Muscle layer of duodenum (tissue), 2 donors: ENCODE data around the gene EPGN.

Experiments used
- H3K27ac ChIP-seq: one replicate; pipeline ENCODE4 v1.7.0; 2013; ENCODE audit warnings: mild to moderate bottlenecking, low read length
- H3K27me3 ChIP-seq: one replicate; pipeline ENCODE4 v1.7.0; 2013; ENCODE audit warnings: low read depth, mild to moderate bottlenecking, control low read depth, low read length
- H3K36me3 ChIP-seq, 2 donors: one replicate each; pipeline ENCODE4 v1.7.0; 2013; ENCODE audit warnings: low read length in 2 of 2, control low read depth in 1 of 2, mild to moderate bottlenecking in 1 of 2; ENCODE audit not compliant: insufficient read depth in 2 of 2, control insufficient read depth in 1 of 2
- H3K4me1 ChIP-seq, 2 donors: one replicate each; pipeline ENCODE4 v1.7.0; 2013; ENCODE audit warnings: low read length in 2 of 2, mild to moderate bottlenecking in 2 of 2, control low read depth in 1 of 2, moderate library complexity in 1 of 2; ENCODE audit not compliant: insufficient read depth in 2 of 2, control insufficient read depth in 1 of 2
- H3K4me3 ChIP-seq, 2 donors: one replicate each; pipeline ENCODE4 v1.7.0; 2013; ENCODE audit warnings: low read length in 2 of 2, low read depth in 1 of 2, mild to moderate bottlenecking in 1 of 2
- H3K9me3 ChIP-seq, 2 donors: one replicate each; pipeline ENCODE4 v1.7.0; 2013; ENCODE audit warnings: low read length in 2 of 2, control low read depth in 1 of 2, mild to moderate bottlenecking in 1 of 2; ENCODE audit not compliant: control insufficient read depth in 1 of 2
- donor health status: healthy.

Gene EPGN

GRCh38 chr4:74308215-74308614, at the start of gene EPGN:
TSS of gene EPGN (plus strand) at chr4:74308470. CDS start at chr4:74308534, 64 bp downstream.
- H3K9me3 ChIP-seq = no peaks in the 10 kb centered on the region
- H3K4me3 ChIP-seq = no peak within 1 kb of the TSS
- H3K27ac ChIP-seq = no peak within 1 kb of the TSS
- H3K27me3 ChIP-seq = no peaks in the 10 kb centered on the region
- H3K4me1 ChIP-seq = no peaks in the 10 kb centered on the region
- no peaks in the 10 kb centered on the region for H3K36me3 ChIP-seq

GRCh38 chr4:74258963-74259362, 49.3 kb upstream of the EPGN start:
- Histone ChIP-seq H3K4me3 (no peak overlapping the region), H3K27me3 (no peaks in the 10 kb centered on the region), H3K4me1 (no peaks in the 10 kb centered on the region), H3K9me3 (no peaks in the 10 kb centered on the region), H3K36me3 (no peaks in the 10 kb centered on the region), H3K27ac (no peak overlapping the region)

- no peaks in the 10 kb centered on the region for H3K27me3 ChIP-seq
- H3K4me1 ChIP-seq = no peaks in the 10 kb centered on the region
- H3K9me3 ChIP-seq = no peaks in the 10 kb centered on the region
- no peak overlapping the region for H3K4me3 ChIP-seq
- no peaks in the 10 kb centered on the region for H3K36me3 ChIP-seq
- H3K27ac ChIP-seq = no peak overlapping the region
Measured at GRCh38 chr4:74260036-74260435, 48.2 kb upstream of the EPGN start.

- no peaks in the 10 kb centered on the region for H3K36me3 ChIP-seq
- H3K27me3 ChIP-seq = no peaks in the 10 kb centered on the region
- H3K4me1 ChIP-seq = no peaks in the 10 kb centered on the region
- no peak overlapping the region for H3K4me3 ChIP-seq
- no peaks in the 10 kb centered on the region for H3K9me3 ChIP-seq
- no peak overlapping the region for H3K27ac ChIP-seq
Measured at GRCh38 chr4:74262522-74262921, 45.7 kb upstream of the EPGN start.

GRCh38 chr4:74263551-74263950, 44.7 kb upstream of the EPGN start:
- peaks cover 0 to 3% of the 10 kb centered on the region in 2 donors for H3K36me3 ChIP-seq
- H3K27ac ChIP-seq = no peak overlapping the region
- H3K9me3 ChIP-seq = no peaks in the 10 kb centered on the region
- no peaks in the 10 kb centered on the region for H3K27me3 ChIP-seq
- no peaks in the 10 kb centered on the region for H3K4me1 ChIP-seq
- H3K4me3 ChIP-seq = no peak overlapping the region

- Histone ChIP-seq H3K4me3 (no peak overlapping the region), H3K36me3 (peaks cover 0 to 3% of the 10 kb centered on the region in 2 donors), H3K4me1 (no peaks in the 10 kb centered on the region), H3K27me3 (no peaks in the 10 kb centered on the region), H3K9me3 (no peaks in the 10 kb centered on the region), H3K27ac (no peak overlapping the region)
Measured at GRCh38 chr4:74266081-74266480, 42.2 kb upstream of the EPGN start.

- H3K27me3 ChIP-seq = no peaks in the 10 kb centered on the region
- no peak overlapping the region for H3K4me3 ChIP-seq
- H3K27ac ChIP-seq = no peak overlapping the region
Measured at GRCh38 chr4:74267998-74268606, 40.2 kb upstream of the EPGN start.

GRCh38 chr4:74268643-74269042, 39.6 kb upstream of the EPGN start:
- H3K9me3 ChIP-seq = no peaks in the 10 kb centered on the region
- no peaks in the 10 kb centered on the region for H3K4me1 ChIP-seq
- H3K36me3 ChIP-seq = peaks cover 0 to 3% of the 10 kb centered on the region in 2 donors
- H3K4me3 ChIP-seq = no peak overlapping the region
- no peaks in the 10 kb centered on the region for H3K27me3 ChIP-seq
- no peak overlapping the region for H3K27ac ChIP-seq

More at GRCh38 chr4:74267998-74268606, 40.2 kb upstream of the EPGN start:
- H3K9me3 ChIP-seq = no peaks in the 10 kb centered on the region
- H3K36me3 ChIP-seq = peaks cover 0 to 3% of the 10 kb centered on the region in 2 donors
- no peaks in the 10 kb centered on the region for H3K4me1 ChIP-seq

GRCh38 chr4:74278490-74278889, 29.8 kb upstream of the EPGN start:
- Histone ChIP-seq H3K4me3 (no peak overlapping the region), H3K4me1 (no peaks in the 10 kb centered on the region), H3K9me3 (no peaks in the 10 kb centered on the region), H3K36me3 (peaks cover 0 to 2% of the 10 kb centered on the region in 2 donors), H3K27me3 (no peaks in the 10 kb centered on the region), H3K27ac (no peak overlapping the region)

GRCh38 chr4:74279716-74280115, 28.6 kb upstream of the EPGN start:
- H3K27ac ChIP-seq = no peak overlapping the region
- H3K4me1 ChIP-seq = no peaks in the 10 kb centered on the region
- no peaks in the 10 kb centered on the region for H3K27me3 ChIP-seq
- peaks cover 0 to 7% of the 10 kb centered on the region in 2 donors for H3K36me3 ChIP-seq
- no peak overlapping the region for H3K4me3 ChIP-seq
- no peaks in the 10 kb centered on the region for H3K9me3 ChIP-seq

GRCh38 chr4:74282926-74283325, 25.3 kb upstream of the EPGN start:
- Histone ChIP-seq H3K9me3 (no peaks in the 10 kb centered on the region), H3K36me3 (peaks cover 0 to 7% of the 10 kb centered on the region in 2 donors), H3K4me1 (no peaks in the 10 kb centered on the region), H3K27me3 (no peaks in the 10 kb centered on the region), H3K27ac (no peak overlapping the region), H3K4me3 (no peak overlapping the region)

- Histone ChIP-seq H3K27ac (no peak overlapping the region), H3K36me3 (peaks cover 0 to 7% of the 10 kb centered on the region in 2 donors), H3K9me3 (no peaks in the 10 kb centered on the region), H3K4me1 (no peaks in the 10 kb centered on the region), H3K27me3 (no peaks in the 10 kb centered on the region), H3K4me3 (no peak overlapping the region)
Measured at GRCh38 chr4:74283614-74284013, 24.7 kb upstream of the EPGN start.
